CD8-positive, alpha-beta memory T cell (primary cell): ENCODE measurements around the gene MRPL17. TPM values are rescaled to one million over a fixed set of nuclear protein-coding genes. Genes with fewer than 3 reads are reported as not detected.

ENCODE experiments used
- CTCF ChIA-PET: fragments of 350-600 bp; sonication (Branson Sonifier 250); formaldehyde crosslinking; loops from one replicate; lab custom pipeline; 2021; ENCODE audit warnings: antibody characterized with exemption; lab: Charles Lee
- POLR2A ChIA-PET: fragments of 350-600 bp; sonication (Branson Sonifier 250); formaldehyde crosslinking; loops from one replicate; lab custom pipeline; 2021; ENCODE audit warnings: antibody characterized with exemption; lab: Charles Lee
- DNase-seq, 5 donors: peaks; one replicate each; pipeline versions ENCODE4 v3.0.0 to v3.0.0-alpha.2; 2020 to 2022; ENCODE audit warnings: mixed read lengths in 1 of 5
- H3K27ac ChIP-seq: one replicate; pipeline ENCODE4 v1.7.0; 2013; ENCODE audit warnings: low read depth, mild to moderate bottlenecking, low read length, moderate library complexity
- H3K27me3 ChIP-seq: 2 replicates; pipeline ENCODE4 v1.7.0; 2013; ENCODE audit warnings: low read length, mild to moderate bottlenecking; ENCODE audit not compliant: insufficient read depth, poor library complexity, severe bottlenecking
- H3K36me3 ChIP-seq: 2 replicates; pipeline ENCODE4 v1.7.0; 2013; ENCODE audit warnings: mild to moderate bottlenecking, low read length, moderate library complexity; ENCODE audit not compliant: insufficient read depth
- H3K4me1 ChIP-seq: 2 replicates; pipeline ENCODE4 v1.7.0; 2013; ENCODE audit warnings: mild to moderate bottlenecking, low read length, moderate library complexity; ENCODE audit not compliant: insufficient read depth
- H3K4me3 ChIP-seq: 2 replicates; pipeline ENCODE4 v1.7.0; 2013; ENCODE audit warnings: mild to moderate bottlenecking, low read length
- H3K9me3 ChIP-seq: 2 replicates; pipeline ENCODE4 v1.7.0; 2013; ENCODE audit warnings: mild to moderate bottlenecking, low read length
- H3K27ac Mint-ChIP-seq, 8 donors: one replicate each; pipeline ENCODE4 v1.8.0; 2020 to 2021; ENCODE audit warnings: mixed read lengths in 8 of 8, mild to moderate bottlenecking in 6 of 8, inconsistent platforms in 3 of 8, moderate library complexity in 3 of 8
- H3K27me3 Mint-ChIP-seq, 2 donors: one replicate each; pipeline ENCODE4 v1.8.0; 2020 to 2021; ENCODE audit warnings: mixed read lengths in 2 of 2, mild to moderate bottlenecking in 1 of 2, moderate library complexity in 1 of 2
- H3K36me3 Mint-ChIP-seq, 3 donors: one replicate each; pipeline ENCODE4 v1.8.0; 2020 to 2021; ENCODE audit warnings: mixed read lengths in 3 of 3, inconsistent platforms in 1 of 3, mild to moderate bottlenecking in 1 of 3
- H3K4me1 Mint-ChIP-seq, 3 donors: one replicate each; pipeline ENCODE4 v1.8.0; 2020 to 2021; ENCODE audit warnings: mixed read lengths in 3 of 3, inconsistent platforms in 1 of 3, mild to moderate bottlenecking in 1 of 3
- H3K4me3 Mint-ChIP-seq, 7 donors: one replicate each; pipeline ENCODE4 v1.8.0; 2020 to 2021; ENCODE audit warnings: mixed read lengths in 7 of 7, mild to moderate bottlenecking in 6 of 7, moderate library complexity in 4 of 7, inconsistent platforms in 2 of 7
- H3K9me3 Mint-ChIP-seq, 5 donors: one replicate each; pipeline ENCODE4 v1.8.0; 2020 to 2022; ENCODE audit warnings: mixed read lengths in 5 of 5, mild to moderate bottlenecking in 3 of 5, moderate library complexity in 2 of 5, inconsistent platforms in 1 of 5
- polyA plus RNA-seq: library from polyadenylated mRNA; unstranded; fragments of 300-500 nt; fragmentation: Illumina TruSeq; gene quantifications from one replicate; pipeline ENCODE4 v1.2.3, GENCODE V29; 2021
- total RNA-seq, 2 experiments: library from RNA; stranded (reverse); gene quantifications; one replicate each; pipeline ENCODE4 v1.2.3, GENCODE V29; 2021

Gene MRPL17
- total and polyA plus RNA-seq, 3 experiments from 2014 or later, result 24.3 to 129 (median 124) TPM

DNA sequence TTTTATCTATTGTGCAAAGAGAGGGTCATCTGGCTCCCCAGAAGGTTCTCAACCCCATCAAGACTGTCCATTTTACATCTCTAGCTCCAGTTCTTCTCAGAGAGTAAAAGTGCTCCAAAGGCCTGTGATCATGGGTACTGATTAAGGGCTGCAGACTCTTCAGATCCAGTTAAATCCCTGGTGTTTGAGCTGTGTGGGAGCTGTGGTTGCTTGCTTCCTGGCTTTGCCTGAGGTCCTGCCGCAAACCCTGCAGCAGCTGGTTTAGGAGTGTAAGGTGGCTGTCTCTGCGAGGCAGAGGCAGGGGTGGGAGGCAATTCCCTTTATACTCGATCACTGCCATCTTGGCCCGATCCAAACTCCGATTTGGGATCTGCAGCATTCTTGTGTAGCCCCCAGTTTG, 1.2 kb downstream of the MRPL17 start:
- Mint-ChIP-seq H3K27me3 (peaks cover 0 to 2% of the 10 kb centered on the region in 2 donors), H3K4me1 (peaks cover 26 to 45% (median 42%) of the 10 kb centered on the region in 3 donors), H3K27ac (peak overlapping the region; percentile 71 to 99 (median 98)), H3K36me3 (peaks cover 0 to 35% (median 3%) of the 10 kb centered on the region in 3 donors), H3K9me3 (peaks cover 0 to 1% (median 0%) of the 10 kb centered on the region in 5 donors), H3K4me3 (peak overlapping the region; percentile 87 to 99 (median 98))
- ChIA-PET CTCF (interaction anchor here (0.8 to 5.5 kb wide), 7 partner anchors 9 to 279 kb away, joined by 3 to 68 read pairs (median 37); partner anchors contain the start of genes ILK, RRP8 and TPP1), POLR2A (interaction anchor here (0.6 to 1.6 kb wide), 4 partner anchors 10 to 200 kb away, joined by 3 to 5 read pairs (median 4); no protein-coding TSS in a partner anchor)
- Histone ChIP-seq H3K27ac (peak overlapping the region; percentile 90), H3K27me3 (no peaks in the 10 kb centered on the region), H3K4me1 (peaks cover 17% of the 10 kb centered on the region), H3K36me3 (peaks cover 4% of the 10 kb centered on the region), H3K4me3 (peak overlapping the region; percentile 98), H3K9me3 (no peaks in the 10 kb centered on the region)
- DNase-seq, result no peak

DNA sequence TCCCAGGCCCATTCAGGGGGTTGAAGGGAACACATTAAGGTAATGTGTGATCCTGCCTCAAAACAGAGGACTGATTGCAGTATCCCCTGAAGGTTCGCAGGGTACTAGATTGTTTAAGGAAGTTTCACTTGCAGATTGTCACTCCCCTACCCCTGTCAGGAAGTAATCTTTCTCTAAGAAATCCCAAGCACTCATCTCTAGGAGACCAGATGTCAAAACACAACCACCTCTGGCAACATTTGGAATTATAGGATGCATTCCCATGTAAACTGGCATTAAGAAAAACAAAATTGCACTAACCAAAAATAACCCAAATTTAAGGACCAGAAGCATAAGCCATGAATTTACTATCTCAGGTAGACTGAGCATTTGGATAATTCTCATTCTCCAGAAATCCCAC, 1.6 kb downstream of the MRPL17 start:
- Mint-ChIP-seq H3K36me3 (peaks cover 0 to 35% (median 3%) of the 10 kb centered on the region in 3 donors), H3K4me1 (peaks cover 26 to 45% (median 42%) of the 10 kb centered on the region in 3 donors), H3K27me3 (peaks cover 0 to 2% of the 10 kb centered on the region in 2 donors), H3K27ac (peak overlapping the region; percentile 36 to 90 (median 74)), H3K9me3 (peaks cover 0 to 1% (median 0%) of the 10 kb centered on the region in 5 donors), H3K4me3 (peak overlapping the region; percentile 23 to 87 (median 61))
- H3K27ac ChIP-seq, result no peak overlapping the region
- ChIA-PET CTCF (interaction anchor here (0.8 to 5.5 kb wide), 8 partner anchors 9 to 149 kb away, joined by 3 to 68 read pairs (median 22); partner anchors contain the start of genes ILK, RRP8 and TPP1), POLR2A (interaction anchor here (0.6 to 1.4 kb wide), 3 partner anchors 69 to 199 kb away, joined by 3 to 4 read pairs (median 3); no protein-coding TSS in a partner anchor)
- H3K9me3 ChIP-seq, result no peaks in the 10 kb centered on the region
- no peak for DNase-seq
- no peak overlapping the region for H3K4me3 ChIP-seq
- peaks cover 4% of the 10 kb centered on the region for H3K36me3 ChIP-seq
- peaks cover 17% of the 10 kb centered on the region for H3K4me1 ChIP-seq
- no peaks in the 10 kb centered on the region for H3K27me3 ChIP-seq

DNA sequence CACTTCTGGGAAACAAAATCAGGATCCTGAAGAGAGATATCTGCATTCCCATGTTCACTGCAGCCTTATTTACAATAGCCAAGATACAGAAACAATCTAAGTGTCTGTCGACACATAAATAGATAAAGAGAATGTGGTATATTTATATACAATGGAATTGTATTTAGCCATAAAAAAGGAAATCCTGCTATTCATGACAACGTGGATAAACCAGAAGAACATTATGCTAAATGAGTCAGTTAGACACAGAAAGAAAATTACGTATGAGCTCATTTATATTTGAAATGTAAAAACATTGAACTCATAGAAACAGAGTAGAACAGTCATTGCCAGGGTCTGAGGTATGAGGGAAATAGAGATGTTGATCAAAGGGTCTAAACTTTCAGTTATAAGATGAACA, 6.1 kb downstream of the MRPL17 start:
- Histone ChIP-seq H3K27ac (no peak overlapping the region), H3K36me3 (peaks cover 4% of the 10 kb centered on the region), H3K4me3 (no peak overlapping the region), H3K4me1 (peaks cover 39% of the 10 kb centered on the region), H3K9me3 (no peaks in the 10 kb centered on the region), H3K27me3 (no peaks in the 10 kb centered on the region)
- no peaks in the 10 kb centered on the region for H3K9me3 Mint-ChIP-seq
- ChIA-PET POLR2A (no interaction called here), CTCF (interaction anchor here (1.1 kb wide), 1 partner anchor 73 kb away, joined by 5 read pairs; the partner anchor contains the start of gene ILK)
- H3K27me3 Mint-ChIP-seq, result no peaks in the 10 kb centered on the region
- peak overlapping the region in 1 of 8 donors; percentile 14 for H3K27ac Mint-ChIP-seq
- peaks cover 35 to 57% (median 56%) of the 10 kb centered on the region in 3 donors for H3K4me1 Mint-ChIP-seq
- no peak for DNase-seq
- H3K4me3 Mint-ChIP-seq, result no peak overlapping the region
- H3K36me3 Mint-ChIP-seq, result peaks cover 1 to 22% (median 3%) of the 10 kb centered on the region in 3 donors

DNA sequence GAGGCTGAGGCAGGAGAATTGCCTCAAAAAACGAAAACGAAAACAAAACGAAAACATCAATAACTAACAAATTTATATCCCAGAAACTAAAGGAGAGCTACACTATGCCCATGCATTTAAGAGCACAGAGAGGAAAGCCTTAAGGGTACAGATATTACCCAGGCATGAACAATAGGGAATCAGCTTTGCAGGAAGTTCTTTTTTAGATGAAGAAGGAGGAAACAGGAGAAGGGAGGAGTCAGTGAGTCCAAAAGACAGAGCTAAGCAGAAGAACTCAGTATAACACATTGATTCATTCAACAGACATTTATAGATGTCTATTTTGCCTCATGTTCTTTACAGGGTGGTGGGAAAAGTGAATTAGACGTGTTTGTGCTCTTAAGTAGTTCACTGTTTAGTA, 8.3 kb downstream of the MRPL17 start:
- Histone ChIP-seq H3K27ac (no peak overlapping the region), H3K4me1 (peaks cover 53% of the 10 kb centered on the region), H3K4me3 (no peak overlapping the region), H3K36me3 (no peaks in the 10 kb centered on the region), H3K27me3 (no peaks in the 10 kb centered on the region), H3K9me3 (no peaks in the 10 kb centered on the region)
- Mint-ChIP-seq H3K27me3 (no peaks in the 10 kb centered on the region), H3K9me3 (no peaks in the 10 kb centered on the region), H3K36me3 (peaks cover 0 to 8% (median 3%) of the 10 kb centered on the region in 3 donors), H3K4me3 (no peak overlapping the region), H3K4me1 (peaks cover 41 to 63% (median 58%) of the 10 kb centered on the region in 3 donors), H3K27ac (no peak overlapping the region)
- DNase-seq, result no peak
- ChIA-PET POLR2A (interaction anchor here (1.0 to 1.1 kb wide), 2 partner anchors 8 to 78 kb away, joined by 4 read pairs; partner anchors contain the start of gene MRPL17), CTCF (interaction anchor here (1.2 to 6.0 kb wide), 3 partner anchors 8 to 144 kb away, joined by 3 to 45 read pairs (median 9); partner anchors contain the start of genes ILK and MRPL17)

DNA sequence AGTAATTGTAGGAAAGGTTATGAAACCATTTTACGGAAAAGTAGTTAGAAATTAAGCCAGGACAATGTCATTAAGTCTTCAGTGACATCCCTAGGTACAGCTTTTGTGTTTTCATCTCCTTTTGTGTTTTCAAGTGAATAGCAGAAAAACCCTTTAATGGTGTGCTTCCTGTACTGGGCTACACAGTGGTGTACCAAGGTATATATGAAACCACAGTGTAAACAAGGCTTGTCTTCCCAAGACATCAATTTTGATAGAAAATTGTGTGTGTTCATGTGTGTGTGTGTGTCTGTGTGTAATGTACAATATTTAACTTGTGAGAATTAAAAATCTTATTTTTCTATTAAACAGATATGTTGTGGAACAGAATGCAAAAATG, 8.9 kb downstream of the MRPL17 start:
- H3K9me3 ChIP-seq, result no peaks in the 10 kb centered on the region
- Mint-ChIP-seq H3K9me3 (no peaks in the 10 kb centered on the region), H3K4me1 (peaks cover 40 to 60% (median 57%) of the 10 kb centered on the region in 3 donors), H3K4me3 (peak overlapping the region in 2 of 7 donors; percentile 48 to 50), H3K27me3 (no peaks in the 10 kb centered on the region), H3K27ac (peak overlapping the region in 6 of 8 donors; percentile 5 to 69 (median 39)), H3K36me3 (peaks cover 0 to 3% (median 2%) of the 10 kb centered on the region in 3 donors)
- POLR2A ChIA-PET, result interaction anchor here (1.0 kb wide), 1 partner anchor 9 kb away, joined by 4 read pairs; the partner anchor contains the start of gene MRPL17
- no peak overlapping the region for H3K4me3 ChIP-seq
- H3K4me1 ChIP-seq, result peaks cover 56% of the 10 kb centered on the region
- no peak for DNase-seq
- H3K27me3 ChIP-seq, result no peaks in the 10 kb centered on the region
- no peak overlapping the region for H3K27ac ChIP-seq
- CTCF ChIA-PET, result interaction anchor here (1.2 to 6.0 kb wide), 5 partner anchors 9 to 144 kb away, joined by 3 to 45 read pairs (median 9); partner anchors contain the start of genes ILK, MRPL17 and TPP1
- H3K36me3 ChIP-seq, result no peaks in the 10 kb centered on the region

DNA sequence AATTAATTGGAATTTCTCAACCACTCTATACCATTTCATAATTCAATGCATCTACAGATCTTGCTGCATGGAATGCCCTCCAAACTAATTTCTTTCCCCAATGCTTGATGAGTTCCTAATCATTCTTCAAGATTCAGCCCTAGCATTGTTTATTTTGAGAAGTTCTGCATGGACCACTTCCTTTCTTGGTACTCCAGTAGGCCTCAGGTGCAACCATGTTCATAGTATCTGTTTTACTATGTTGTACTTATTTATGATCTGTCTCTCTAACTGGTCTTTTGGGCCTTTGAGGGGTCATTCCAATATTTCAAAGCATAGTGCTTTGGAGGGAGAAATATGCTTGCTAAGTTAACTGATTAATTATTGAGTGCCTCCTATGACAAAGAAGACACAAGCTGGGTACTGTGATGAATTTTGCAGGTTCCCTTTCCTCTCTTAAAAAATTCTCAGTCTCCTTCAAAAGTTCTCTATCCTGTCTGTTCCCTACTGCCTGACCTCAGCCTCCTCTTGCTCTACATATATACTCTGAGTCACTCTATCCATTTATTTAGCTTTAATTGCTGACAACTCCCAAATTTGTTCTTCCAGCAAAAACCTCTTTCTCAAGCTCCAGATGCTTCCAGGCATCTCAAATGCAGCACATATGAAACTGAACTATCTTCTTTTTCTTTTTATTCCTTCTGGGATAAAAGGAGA, 9.5 kb downstream of the MRPL17 start:
- peaks cover 40 to 56% (median 54%) of the 10 kb centered on the region in 3 donors for H3K4me1 Mint-ChIP-seq
- no peaks in the 10 kb centered on the region for H3K9me3 Mint-ChIP-seq
- Histone ChIP-seq H3K27me3 (no peaks in the 10 kb centered on the region), H3K27ac (no peak overlapping the region), H3K4me1 (peaks cover 56% of the 10 kb centered on the region), H3K4me3 (no peak overlapping the region), H3K9me3 (no peaks in the 10 kb centered on the region), H3K36me3 (no peaks in the 10 kb centered on the region)
- H3K4me3 Mint-ChIP-seq, result peak overlapping the region in 4 of 7 donors; percentile 36 to 50 (median 45)
- no peaks in the 10 kb centered on the region for H3K27me3 Mint-ChIP-seq
- ChIA-PET POLR2A (interaction anchor here (1.0 to 1.2 kb wide), 3 partner anchors 9 to 288 kb away, joined by 3 to 5 read pairs (median 4); partner anchors contain the start of genes MRPL17 and TAF10), CTCF (interaction anchor here (1.2 to 6.0 kb wide), 5 partner anchors 7 to 81 kb away, joined by 3 to 45 read pairs (median 9); partner anchors contain the start of genes ILK, MRPL17 and TPP1)
- H3K36me3 Mint-ChIP-seq, result peaks cover 0 to 3% (median 0%) of the 10 kb centered on the region in 3 donors
- H3K27ac Mint-ChIP-seq, result peak overlapping the region in 6 of 8 donors; percentile 37 to 81 (median 46)
- DNase-seq, result no peak

DNA sequence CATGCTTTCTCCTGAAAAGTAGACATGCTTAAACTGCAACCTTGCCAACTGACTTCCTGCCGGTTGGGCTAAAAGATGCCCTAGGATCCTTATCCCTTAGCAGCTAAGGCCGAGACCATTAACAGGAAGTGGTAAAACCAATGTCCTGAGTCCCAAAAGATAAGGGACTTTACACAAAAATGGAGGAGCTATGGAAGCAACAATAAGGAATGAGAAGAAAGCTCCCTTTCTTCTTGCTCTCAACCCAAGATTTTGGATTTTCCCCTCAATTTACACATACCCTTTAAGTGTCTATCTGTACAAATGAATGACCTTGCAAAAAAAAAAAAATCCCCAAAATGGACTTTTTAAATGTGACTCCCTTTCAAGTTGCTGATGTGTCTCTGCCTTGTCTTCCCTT, 11.1 kb downstream of the MRPL17 start:
- H3K27me3 Mint-ChIP-seq, result no peaks in the 10 kb centered on the region
- Histone ChIP-seq H3K27me3 (no peaks in the 10 kb centered on the region), H3K36me3 (no peaks in the 10 kb centered on the region), H3K4me3 (no peak overlapping the region), H3K27ac (no peak overlapping the region), H3K9me3 (no peaks in the 10 kb centered on the region), H3K4me1 (peaks cover 69% of the 10 kb centered on the region)
- no peaks in the 10 kb centered on the region for H3K9me3 Mint-ChIP-seq
- H3K4me1 Mint-ChIP-seq, result peaks cover 52 to 73% (median 69%) of the 10 kb centered on the region in 3 donors
- H3K27ac Mint-ChIP-seq, result peak overlapping the region in 2 of 8 donors; percentile 19 to 52
- ChIA-PET CTCF (interaction anchor here (0.8 to 6.0 kb wide), 6 partner anchors 9 to 68 kb away, joined by 3 to 45 read pairs (median 8); partner anchors contain the start of genes ILK, MRPL17 and TPP1), POLR2A (interaction anchor here (1.0 to 1.9 kb wide), 2 partner anchors 11 to 59 kb away, joined by 5 to 6 read pairs; partner anchors contain the start of genes MRPL17 and TAF10)
- peaks cover 0 to 3% (median 0%) of the 10 kb centered on the region in 3 donors for H3K36me3 Mint-ChIP-seq
- no peak for DNase-seq
- H3K4me3 Mint-ChIP-seq, result no peak overlapping the region
